ENCODE measurements around the gene PLEKHA8.

Gene PLEKHA8

GRCh38 chr7:30026229-30027064 lies 1.8 kb upstream of the PLEKHA8 start, which contains the start of gene FKBP14:
TSS of gene FKBP14 (minus strand) at chr7:30026702. CDS start at chr7:30026508, 194 bp downstream.
- DNase-seq = peak; percentile 99

DNA sequence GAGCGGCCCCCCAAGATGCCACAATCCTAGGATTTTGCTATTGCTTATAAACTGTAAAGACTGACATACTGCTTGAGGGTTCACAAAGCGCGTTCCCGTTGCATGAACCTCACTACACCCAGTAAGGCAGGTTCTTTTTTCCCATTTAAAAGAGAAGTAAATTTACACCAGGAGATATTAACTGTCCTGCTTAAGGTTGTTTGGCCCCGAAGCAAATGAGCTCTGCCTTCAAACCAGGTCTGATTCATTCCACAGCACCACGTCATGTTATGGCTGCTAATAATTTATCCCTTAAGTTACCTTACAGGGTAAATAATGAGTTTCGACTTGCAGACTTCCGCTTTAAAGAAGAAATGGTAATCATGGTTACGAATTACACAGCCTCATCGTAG lies 1.2 kb upstream of the PLEKHA8 start:
- no peak for DNase-seq

GRCh38 chr7:30027740-30028215 lies 434 bp upstream of the PLEKHA8 start:
- no peak for DNase-seq

DNA sequence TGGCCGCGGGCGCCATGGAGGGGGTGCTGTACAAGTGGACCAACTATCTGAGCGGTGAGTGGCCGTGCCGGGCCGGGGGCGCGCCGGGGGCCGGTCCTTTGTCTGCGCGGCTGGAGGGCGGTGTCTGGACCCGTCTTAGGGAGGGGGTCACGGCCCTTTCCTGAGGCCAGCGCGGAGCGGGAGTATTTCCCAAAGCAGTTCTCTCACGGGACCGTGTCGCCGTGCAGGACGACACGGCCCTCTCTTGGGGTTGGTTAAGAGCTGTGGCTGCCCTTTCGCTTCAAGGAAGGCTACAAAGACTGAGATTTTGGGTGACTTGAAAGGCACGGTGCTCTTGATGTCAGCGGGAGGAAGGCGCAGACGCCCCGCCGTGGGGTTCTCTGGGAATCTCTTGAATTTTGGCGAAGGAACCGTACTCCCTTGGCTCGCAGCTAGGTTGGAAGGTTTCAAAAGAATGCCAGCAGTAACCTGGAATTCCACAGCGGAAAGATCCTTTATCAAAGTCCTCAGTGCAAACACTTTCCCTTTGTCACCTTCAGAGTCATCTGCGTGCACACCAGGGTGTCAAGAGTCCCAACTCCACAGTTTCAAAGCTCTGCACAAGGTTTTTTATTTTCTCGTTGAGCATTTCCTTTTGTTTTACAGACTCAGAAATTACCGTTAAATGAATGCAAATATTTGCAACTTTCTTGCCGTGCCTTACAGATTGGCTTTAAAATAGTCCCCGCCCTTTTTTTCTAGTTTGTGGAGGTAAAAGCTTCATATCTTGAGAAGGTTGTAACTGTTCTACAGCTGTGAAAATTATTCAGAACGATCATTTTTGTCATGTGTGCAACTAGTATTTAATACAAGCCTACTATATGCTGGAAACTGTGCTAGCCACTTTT lies 780 bp downstream of the PLEKHA8 start:
- DNase-seq = no peak

DNA sequence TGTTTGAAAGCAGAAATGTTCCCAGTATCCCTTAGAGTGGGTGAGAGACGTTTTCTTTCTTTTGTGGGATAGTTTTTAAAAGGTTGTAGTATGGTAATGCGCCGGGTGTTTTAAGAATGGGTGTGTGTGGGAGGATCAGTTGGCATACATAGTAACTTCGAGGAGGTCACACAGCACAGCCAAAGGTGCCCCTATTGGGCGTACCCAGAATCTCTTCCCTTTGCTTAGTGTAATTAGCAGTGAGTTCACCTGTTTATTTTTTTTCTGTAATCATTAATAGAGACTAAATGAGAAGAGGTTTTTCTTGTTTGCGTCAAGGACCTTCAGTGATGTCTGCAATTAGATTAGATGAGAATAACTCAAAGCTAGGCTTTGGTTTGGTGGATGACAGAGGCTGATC lies 1.5 kb downstream of the PLEKHA8 start:
- DNase-seq = no peak

DNA sequence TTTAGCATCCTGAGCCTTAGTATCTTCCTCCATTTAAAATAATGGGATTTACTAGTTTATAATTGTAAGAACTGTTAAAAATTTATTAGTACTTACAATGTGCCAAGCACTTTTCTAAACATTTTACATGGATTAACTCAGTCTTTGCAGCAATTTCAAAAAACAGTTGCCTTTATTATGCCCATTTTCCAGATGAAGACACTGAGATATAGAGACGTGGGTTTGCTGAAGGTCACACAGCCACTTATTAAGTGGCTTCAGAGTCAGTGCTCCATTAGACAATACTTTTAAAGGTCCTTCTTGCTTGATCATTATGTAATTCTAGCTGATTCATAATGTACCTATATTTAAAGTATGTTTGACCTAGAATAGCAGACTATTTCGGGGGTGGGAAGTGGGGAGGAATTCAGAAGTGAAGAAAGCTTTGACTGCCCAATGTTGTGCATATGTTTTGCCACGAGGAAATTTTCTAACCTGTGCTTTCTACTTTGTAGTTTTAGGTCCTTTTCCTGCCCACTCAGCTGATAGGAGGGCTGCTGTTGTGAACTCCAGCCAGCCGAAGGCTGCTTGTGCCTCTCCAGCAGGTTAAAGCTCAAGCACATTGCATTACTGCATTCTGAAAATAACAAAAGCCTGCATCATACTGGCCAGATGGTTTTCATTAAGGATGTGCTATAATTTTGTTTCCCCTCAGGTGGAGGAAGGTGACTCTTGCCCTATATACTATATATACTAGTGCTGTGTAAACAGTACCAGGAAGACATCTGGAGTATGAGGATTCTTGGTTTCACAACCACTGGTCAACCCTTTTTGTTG lies 4.3 kb downstream of the PLEKHA8 start:
- DNase-seq = no peak

DNA sequence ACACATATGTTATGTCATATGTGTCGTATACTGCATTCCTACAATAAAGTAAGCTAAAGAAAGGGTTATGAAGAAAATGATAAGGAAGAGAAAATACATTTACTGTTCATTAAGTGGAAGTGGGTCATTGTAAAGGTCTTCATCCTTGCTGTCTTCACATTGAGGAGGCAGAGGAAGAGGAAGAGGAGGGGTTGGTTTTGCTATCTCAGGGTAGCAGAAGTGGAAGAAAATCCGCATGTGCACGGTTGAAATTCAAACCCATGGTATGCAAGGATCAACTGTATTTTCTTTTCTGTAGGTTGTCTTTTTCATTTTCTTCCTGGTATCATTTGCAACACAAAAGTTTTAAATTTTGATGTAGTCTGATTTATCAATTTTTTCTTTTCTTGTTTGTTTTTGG lies 6.3 kb downstream of the PLEKHA8 start:
- DNase-seq = no peak

- no peak for DNase-seq
Measured at GRCh38 chr7:30036220-30036619, 8.0 kb downstream of the PLEKHA8 start.

GRCh38 chr7:30038196-30038980 lies 10.2 kb downstream of the PLEKHA8 start:
- DNase-seq = no peak

- DNase-seq = no peak
Measured at GRCh38 chr7:30040938-30041337, 12.7 kb downstream of the PLEKHA8 start.

DNA sequence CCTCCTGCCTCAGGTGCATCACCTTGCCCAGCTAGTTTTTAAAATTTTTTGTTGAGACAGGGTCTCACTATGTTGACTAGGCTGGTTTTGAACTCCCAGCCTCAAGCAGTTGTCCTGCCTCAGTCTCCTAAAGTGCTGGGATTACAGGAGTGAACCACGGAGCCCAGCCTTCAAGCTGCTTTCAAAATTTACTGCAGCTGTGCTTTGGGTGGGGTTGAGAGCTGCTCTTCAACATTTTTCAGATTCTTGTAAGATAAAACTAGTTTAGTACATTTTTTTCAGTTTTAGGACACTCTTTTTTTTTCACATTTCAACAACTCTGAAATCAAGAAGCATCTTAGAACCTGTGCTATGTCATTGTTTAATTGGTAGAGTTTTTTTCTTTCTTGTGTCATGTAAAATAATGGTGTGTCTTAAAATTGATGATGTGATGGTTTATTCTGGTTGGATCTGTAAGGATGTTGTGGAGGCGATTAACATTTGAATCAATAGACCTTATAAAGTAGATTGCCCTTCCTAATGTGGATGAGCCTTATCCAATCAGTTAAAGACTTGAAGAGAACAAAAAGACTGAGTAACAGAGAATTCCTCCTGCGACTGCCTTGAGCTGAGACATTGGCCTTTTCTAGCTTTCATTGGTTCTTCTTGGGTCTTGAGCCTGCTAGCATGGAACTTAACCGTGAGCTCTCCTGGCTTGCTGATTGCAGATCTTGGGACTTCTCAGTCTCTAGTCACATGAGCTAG lies 13.5 kb downstream of the PLEKHA8 start:
- no peak for DNase-seq

- DNase-seq = no peak
Measured at GRCh38 chr7:30046127-30046770, 18.0 kb downstream of the PLEKHA8 start.

- no peak for DNase-seq
Measured at GRCh38 chr7:30047124-30047523, 18.9 kb downstream of the PLEKHA8 start.

GRCh38 chr7:30048582-30048981 lies 20.4 kb downstream of the PLEKHA8 start:
- DNase-seq = no peak

- no peak for DNase-seq
Measured at GRCh38 chr7:30049173-30049572, 21.0 kb downstream of the PLEKHA8 start.

GRCh38 chr7:30053068-30053467 lies 24.9 kb downstream of the PLEKHA8 start:
- no peak for DNase-seq

- DNase-seq = no peak
Measured at GRCh38 chr7:30057741-30058140, 29.5 kb downstream of the PLEKHA8 start.

- peak; percentile 39 for DNase-seq
Measured at GRCh38 chr7:30061786-30062185, 33.6 kb downstream of the PLEKHA8 start.

DNA sequence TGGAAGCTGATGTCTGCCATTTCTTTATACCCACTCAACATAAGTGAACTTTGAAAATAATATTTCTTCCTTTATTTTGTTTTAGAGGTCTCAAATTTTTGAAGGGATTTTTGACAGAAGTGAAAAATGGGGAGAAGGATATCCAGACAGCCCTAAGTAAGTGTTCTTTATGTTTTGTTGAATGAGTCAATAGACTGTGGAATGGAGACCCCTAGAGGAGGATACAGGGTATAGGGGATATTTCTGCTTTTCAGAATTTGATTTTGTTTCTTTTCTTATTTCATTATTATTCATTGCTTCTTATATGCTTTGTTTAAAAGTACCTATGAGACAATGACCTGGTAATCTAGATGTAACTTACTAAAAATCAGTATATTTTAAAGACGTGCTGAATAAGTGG lies 34.4 kb downstream of the PLEKHA8 start:
- peak; percentile 64 for DNase-seq

DNA sequence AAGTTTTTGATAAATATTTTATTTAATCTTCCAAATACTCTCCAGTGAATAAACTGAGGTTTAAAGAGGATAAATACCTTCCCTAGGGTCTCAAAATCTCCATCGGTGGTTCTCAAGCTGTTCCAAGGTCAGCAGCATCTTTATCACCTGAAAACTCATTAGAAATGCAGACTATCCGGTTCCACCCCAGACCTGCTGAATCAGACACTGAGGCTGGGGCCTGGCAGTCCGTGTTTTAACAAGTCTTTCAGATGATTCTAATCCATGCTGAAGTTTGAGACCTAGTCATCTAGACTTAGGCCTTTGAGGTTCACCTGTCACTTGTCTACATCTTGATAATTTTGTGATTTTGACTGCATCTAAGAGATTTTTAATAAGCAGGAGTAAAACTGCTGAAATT lies 37.5 kb downstream of the PLEKHA8 start:
- DNase-seq = no peak

DNA sequence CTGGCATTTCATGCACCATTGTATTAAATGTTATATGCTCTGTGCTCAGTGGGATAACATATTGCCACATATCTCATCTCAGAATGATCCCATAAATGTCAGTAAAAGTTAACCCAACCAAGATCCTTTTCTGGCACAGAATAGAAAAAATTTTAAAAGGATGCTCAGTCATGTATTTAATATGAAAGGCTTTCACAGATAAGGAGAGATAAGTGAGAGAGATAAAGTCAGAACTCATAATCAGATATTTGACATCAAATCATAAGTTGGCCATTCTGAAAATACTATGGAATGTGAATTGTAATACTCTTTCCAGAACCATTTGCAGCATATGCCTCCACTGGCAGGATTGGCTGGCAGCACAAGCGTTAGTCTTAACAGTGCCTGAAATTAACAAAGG lies 38.5 kb downstream of the PLEKHA8 start:
- no peak for DNase-seq

Measured in NCI-H1092 treated with DMSO at 0.1 percent for 48 hours (cell line).